GM19397 (cell line): ENCODE measurements around the gene PLCL2.

ENCODE experiments used
- ATAC-seq: cut with Tn5 transposase; IDR thresholded peaks from one replicate; pipeline ENCODE4 v1.9.1; 2021; ENCODE audit warnings: mild to moderate bottlenecking, moderate library complexity; ENCODE audit not compliant: unreplicated experiment

Gene PLCL2

GRCh38 chr3:16912400-16913263, 27.9 kb downstream of the PLCL2 start:
- ATAC-seq = peak; percentile 96

GRCh38 chr3:16913264-16913580, 28.5 kb downstream of the PLCL2 start:
- ATAC-seq = no peak

GRCh38 chr3:16916840-16917239, 32.1 kb downstream of the PLCL2 start:
- ATAC-seq = no peak

DNA sequence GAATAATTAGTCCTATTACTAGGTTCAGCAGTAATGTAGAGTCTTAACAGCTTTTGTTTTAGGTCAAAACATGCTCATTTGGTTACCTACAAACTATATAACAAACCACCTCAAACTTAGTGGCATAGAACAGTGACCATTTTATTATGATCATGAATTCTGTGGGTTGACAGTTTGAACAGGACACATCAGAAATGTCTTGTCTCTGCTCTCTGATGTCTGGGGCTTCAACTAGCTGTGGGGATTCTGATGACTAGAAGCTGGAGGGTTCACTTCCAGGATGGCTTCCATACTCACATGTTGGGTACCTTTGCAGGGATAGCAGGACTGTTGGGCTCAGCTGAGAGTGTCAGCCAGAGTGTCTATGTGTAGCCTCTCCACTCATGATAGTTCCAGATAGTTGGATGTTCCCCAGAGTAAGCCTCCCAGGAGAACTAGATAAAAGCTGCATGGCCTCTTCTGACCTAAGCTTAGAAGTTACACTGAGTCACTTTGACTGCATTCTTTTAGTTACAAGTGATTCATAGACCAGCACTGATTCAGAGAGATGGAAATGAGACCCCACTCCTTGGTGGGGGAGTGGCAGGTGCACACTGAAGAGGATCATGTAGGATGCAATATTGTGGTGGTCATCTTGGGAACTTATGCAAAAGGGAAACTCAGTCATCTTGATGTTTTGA, 32.6 kb downstream of the PLCL2 start:
- no peak for ATAC-seq

GRCh38 chr3:16917980-16918682, 33.4 kb downstream of the PLCL2 start:
- no peak for ATAC-seq

GRCh38 chr3:16918683-16919025, 33.9 kb downstream of the PLCL2 start:
- ATAC-seq = no peak

GRCh38 chr3:16923112-16923511, 38.4 kb downstream of the PLCL2 start:
- ATAC-seq = no peak

GRCh38 chr3:16927485-16927884, 42.7 kb downstream of the PLCL2 start:
- no peak for ATAC-seq

DNA sequence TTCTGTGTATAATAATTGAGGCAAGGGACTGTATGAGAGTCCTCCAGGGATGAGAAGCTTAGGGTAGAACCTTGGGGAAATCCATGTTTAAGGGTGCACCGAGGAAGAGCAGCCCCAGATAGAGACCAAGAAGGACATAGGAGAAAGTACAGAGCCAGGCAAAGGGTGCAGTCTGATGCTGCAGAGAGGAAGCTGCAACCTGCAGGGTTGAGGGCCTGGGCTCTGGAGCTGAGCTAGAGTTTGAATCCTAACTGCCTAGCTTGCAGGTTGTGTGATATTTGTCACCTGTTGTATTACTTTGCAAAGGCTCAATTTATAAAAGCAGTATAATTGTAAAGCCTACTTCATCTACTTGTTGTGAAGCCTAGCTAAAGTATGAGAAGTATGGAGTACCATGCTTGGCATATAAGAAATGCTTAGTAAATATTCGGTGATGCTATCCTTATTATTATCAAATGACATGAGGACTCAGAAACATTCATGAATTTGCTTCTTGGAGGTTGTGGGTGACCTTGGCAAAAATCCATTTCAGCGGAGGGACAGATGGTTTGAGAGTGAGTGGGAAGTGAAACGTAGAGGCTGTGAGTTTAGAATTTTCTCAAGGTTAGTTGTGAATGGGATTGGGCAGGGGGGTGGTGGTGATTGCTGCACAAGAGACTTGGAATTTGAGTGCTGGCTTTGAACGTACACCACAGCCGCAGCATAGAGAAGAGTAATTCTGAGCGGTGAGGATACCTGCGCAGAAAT, 43.8 kb downstream of the PLCL2 start:
- peak; percentile 48 for ATAC-seq

DNA sequence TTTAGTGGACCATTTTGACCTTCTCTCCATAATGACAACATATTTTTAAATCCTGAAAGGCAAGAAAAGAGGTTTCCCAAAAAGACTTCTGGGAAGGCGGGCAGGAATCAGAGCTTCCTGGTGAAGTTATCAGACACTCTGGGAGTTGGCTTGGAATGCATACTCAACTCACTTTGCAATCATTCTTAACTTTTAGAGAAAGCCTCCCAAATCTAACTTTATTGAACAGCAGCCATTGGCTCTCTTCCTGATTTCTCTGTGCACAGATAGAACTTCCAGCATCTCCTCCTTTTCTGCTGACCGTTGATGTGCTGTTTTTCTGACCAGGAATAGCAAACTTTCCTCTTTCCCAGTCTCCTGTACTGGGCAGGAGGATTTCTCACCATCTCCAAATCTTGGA, 44.6 kb downstream of the PLCL2 start:
- no peak for ATAC-seq

DNA sequence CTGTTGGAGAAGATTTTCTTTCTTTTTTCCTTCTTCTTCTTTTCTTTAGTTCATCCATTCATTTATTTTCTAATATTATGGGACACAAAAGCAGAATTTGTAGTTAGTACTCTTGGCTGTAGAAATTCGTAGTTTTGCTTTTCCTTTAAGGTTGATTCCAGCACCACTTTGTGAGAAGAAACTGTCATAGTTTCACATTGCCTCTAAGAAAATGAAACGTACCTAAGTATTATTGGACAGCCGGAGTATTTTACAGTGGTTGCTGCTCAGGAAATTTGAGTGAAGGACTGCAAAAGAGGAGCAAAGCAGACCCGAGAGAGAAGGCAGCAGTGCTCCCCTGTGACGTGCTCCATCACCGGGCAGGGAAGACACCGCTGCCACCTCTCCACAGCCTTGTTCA, 48.1 kb downstream of the PLCL2 start:
- no peak for ATAC-seq

DNA sequence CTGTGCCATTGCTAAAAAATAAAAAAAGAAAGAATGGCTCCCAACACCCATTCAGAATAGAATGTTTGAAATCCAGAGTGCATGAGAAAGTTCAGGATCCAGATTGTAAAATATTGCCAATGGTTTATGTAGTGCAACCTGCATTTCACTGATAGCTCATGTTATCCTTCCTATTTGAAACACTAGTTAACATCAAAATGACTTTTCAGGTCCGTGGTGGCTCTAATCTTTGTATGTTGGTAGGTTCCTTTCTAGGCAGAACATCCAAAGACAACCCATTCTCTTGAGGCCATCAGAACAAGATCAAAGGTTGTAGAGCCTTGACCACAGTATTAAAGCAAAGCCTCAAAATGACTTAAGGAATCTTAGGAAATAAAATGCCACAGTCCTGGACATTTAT, 51.0 kb downstream of the PLCL2 start:
- ATAC-seq = no peak

GRCh38 chr3:16936233-16936632, 51.5 kb downstream of the PLCL2 start:
- ATAC-seq = no peak

DNA sequence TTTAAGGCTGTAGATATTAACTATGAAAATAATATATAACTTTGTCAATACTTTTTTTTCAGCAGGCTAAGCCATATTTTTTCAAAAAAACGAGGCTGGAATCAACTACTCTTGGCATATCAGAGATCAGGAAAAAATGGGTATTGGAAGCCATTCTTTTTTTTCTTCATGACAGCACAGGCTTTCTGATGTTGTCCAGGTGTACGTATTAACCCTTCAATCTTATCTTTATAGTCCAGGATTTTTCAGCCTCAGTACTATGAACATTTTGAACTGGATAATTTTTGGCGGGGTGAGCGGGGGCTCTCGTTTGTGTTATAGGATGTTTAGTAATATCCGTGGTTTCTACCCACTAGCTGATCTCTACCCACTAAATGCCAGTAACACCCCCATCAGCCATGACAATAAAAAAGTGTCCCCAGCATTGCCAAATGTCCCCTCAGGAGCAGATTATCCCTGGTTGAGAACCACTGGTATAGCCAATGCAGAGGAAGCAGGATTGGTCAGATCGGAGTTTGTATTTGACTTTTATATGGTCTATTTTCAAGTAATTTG, 52.0 kb downstream of the PLCL2 start:
- ATAC-seq = no peak

DNA sequence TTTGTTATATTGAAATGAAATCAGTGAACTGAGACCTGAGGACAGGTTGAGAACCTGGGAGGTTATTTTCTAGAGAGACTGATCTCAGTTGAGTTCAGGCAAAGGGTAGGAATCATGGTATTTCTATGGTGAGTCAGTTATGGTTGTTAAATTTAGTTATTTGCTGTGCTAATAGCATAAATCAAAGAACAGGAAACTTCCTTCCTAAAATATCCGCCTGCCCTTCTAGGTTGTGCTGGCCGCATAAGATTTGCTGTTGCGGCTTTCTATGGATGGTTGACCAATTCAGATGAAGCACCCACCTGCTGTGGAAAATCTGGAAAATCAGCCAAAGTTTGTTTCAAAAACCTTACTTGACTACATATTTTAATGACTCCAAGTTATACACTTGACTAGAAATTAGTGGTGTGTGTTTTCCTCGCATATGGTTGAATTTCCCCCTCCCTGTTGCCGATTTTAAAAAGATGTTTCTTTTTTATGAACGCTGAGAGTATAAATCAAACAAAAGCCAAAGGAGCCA, 52.6 kb downstream of the PLCL2 start:
- no peak for ATAC-seq

DNA sequence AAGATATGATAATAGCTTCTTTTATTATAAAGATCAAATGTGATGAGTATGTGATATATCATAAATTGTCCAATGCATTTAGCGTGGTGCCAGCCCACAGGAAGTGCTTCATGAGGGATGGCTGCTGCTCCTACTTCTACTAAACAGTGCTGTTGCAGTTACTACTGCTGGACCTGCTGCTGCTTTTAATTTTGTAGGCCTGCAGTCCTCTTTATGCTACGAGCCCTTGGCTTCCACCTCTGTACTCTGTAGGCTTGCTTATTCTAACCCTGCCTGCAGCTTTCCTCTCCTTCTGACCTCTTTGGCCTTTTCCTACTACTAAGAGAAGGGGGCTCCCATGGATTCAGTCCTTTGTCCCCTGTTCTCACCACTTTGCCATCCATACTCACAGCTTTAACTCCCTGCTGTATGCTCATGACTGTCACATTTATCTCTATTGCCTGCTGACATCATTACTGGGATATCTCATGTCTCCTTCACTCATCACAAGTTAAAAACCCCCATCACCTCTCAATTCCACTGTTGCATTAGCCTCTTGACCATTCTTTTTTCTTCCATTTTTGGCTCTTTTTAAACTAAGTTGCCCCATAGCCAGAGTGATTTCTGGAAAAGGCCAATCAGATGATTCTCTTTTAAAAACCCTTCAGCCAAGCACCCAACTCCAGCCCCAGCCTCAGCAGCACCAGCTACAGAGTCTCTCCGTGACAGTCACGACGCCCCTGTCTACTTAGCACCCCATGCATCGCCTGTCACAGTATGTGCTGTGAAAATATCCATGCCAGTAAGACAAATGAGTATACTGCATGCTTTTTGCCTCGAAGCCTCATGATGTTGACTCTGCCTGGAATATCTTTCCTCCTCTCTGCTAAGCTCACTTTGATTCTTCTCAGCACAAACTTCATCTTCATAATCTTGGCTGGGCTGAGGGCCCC, 56.3 kb downstream of the PLCL2 start:
- no peak for ATAC-seq

DNA sequence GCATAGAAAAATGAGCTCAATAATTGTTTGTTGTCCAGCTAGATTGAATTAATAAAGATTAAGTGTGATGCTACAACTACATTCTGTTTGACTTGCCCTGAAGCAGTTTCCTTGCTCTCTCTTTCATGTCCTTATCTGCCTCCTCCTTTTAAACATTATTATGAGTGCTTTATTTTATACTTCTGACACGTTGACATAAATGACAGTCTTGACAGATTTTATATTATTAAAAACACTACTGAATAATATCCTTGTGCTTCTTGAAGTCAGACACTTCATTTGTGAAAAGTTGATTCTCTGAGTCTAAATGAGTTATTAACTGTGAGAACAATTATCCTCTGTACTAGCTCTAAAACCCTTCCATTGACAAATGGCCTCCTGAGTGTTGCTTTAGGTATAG, 58.2 kb downstream of the PLCL2 start:
- ATAC-seq = no peak

- no peak for ATAC-seq
These were observed 59.1 kb downstream of the PLCL2 start for GRCh38 chr3:16943857-16944256.

DNA sequence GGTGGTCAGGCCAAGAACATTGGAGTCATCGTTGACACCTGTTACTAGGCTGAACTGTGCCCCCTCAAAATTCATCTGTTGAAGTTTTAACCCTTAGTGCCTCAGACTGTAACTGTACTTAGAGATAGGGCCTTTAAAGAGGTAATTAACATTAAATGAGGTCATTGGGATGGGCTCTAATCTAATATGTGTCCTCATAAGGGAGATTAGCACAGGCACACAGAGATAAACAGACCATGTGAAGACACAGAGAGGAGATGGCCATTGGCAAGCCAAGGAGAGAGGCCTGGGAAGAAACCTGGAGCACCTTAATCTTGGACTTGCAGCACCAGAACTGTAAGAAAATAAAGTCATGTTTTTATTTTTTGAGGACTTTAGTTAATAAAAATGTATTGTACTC, 59.6 kb downstream of the PLCL2 start:
- no peak for ATAC-seq

GRCh38 chr3:16945330-16945729, 60.6 kb downstream of the PLCL2 start:
- ATAC-seq = no peak
